NCI-H2196 (cell line): ENCODE measurements around the gene TGFBI.

Experiments
- DNase-seq: peaks from one replicate; lab custom pipeline; 2025; ENCODE audit not compliant: unreplicated experiment; lab: John Stamatoyannopoulos, UW

The TGFBI gene

DNA sequence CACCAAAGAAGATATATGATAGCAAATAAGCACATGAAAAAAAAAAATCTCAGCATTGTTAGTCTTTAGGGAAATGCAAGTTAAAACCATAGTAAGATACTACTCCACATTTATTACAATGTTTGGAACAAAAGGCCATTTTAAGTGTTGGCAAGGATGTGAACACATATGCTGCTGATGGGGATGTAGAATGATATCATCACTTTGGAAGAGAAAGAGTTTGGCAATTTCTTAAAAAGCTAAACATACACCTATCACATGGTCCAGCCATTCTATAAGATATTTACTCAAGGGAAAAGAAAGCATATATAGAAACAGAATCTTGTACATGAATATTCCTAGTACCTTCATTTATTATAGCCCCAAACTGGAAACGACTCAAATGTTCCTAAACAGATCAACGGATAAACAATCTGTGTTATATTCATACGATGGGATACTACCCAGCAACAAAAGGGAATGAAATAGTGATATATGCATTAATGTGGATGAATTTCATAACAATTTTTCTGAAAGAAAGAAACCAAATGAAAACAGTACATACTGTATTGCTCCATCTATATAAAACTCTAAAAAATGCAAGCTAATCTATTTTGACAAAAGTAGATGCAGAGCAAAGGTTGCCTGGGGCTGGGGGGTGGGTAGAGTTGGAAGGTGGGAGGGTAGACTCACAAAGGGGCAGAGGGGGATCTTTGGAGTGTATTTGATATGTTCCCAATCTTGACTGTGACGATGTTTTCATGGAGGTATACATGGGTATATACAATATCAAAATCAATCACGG lies 58.2 kb downstream of the TGFBI start:
- DNase-seq = no peak

- no peak for DNase-seq
Observed at GRCh38 chr5:136087961-136088871, 59.4 kb downstream of the TGFBI start.

DNA sequence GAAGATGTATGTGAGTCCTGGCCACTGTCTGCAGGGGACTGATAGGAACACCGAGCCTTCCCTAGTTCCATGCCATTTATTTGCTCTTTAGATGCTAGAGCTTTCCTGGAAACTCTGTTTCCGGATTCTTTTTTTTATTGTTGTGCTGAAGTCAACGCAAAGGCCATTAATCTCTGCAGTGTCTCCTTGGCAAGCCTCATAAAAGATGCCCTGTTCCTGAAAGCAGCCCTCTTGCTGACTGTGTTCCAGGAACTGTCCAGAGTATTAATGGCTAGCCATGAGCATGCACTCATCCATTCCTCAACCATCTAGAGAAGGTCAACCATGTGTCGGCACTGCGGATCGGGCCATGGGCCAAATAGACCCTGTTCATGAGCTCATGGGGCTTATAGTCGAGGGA lies 61.0 kb downstream of the TGFBI start:
- no peak for DNase-seq

DNA sequence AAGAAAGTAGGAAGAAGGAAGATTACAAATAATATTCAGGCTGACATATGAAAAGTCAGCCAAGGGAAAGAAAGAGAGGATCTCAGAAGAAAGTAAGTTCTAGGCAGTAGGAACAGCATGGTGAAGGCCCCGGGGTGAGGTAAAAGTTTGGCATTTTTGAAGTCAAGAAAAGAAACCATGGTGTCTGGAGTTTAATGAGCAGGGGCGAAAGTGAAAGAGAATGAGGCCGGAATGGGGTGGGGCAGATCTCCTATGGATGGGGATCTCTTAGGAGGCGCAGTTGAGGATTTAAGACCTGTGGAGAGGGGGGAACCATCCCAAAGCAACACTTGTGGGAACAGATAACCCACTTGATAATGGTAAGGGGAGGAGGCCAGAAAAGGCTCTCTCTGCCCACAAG lies 61.5 kb downstream of the TGFBI start:
- DNase-seq = no peak

- DNase-seq = no peak
Observed at GRCh38 chr5:136094189-136094912, 65.6 kb downstream of the TGFBI start.

- peak; percentile 71 for DNase-seq
Observed at GRCh38 chr5:136094913-136095641, 66.3 kb downstream of the TGFBI start.

- no peak for DNase-seq
Observed at GRCh38 chr5:136098176-136098575, 69.4 kb downstream of the TGFBI start.

- no peak for DNase-seq
Observed at GRCh38 chr5:136099870-136100269, 71.1 kb downstream of the TGFBI start.

GRCh38 chr5:136101884-136102283 lies 73.1 kb downstream of the TGFBI start:
- no peak for DNase-seq

DNA sequence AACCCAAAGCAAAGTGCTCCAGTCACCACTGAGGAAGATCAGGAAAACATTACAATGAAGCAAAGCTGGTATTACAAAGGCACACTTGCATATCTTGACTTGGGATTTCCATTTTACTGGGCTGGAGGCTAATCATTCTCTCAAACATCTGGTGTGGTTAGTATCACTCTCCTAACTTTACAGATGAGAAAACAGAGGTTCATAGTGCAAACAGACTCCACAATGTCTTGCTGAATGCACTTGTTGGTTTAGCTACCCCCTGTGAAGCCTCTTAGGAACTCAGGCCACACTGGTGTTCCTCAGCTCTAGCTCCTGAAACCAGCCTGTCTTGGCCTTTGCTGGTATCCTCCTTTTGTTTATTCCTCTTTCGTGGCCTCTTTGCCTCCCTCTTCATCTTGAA lies 74.3 kb downstream of the TGFBI start:
- no peak for DNase-seq

GRCh38 chr5:136104306-136104965 lies 75.6 kb downstream of the TGFBI start:
- DNase-seq = no peak

DNA sequence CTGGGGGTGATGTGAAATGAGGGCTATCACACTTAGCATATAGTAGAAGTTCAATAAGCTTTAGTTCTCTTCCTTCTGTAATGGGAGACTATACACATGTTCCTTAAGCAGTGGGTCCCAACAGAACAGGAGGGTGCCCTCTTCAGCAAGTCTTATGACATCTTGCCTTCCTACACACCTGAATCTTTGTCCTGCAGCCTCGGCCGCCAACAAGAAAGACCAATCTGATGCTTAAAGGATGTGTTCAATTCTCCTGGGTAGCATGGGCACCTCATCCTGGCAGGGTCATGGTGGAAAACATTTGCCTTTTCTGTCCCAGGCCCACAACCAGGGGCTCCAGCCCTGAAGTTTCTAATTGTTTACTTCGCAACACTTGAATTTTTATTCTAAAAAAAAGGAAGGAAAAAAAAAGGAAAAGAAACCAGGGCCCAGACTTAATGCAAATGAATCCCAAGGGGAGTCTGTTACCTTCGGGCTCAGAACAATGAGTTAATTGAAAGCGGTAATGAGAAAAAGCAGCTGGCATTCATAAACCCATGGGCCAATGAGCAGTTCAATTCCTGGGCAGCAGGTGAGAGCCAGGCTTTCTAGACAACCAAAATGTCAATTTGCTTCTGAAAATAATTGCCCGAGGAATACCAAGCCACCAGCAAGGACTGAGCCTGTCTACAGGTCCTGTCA lies 77.7 kb downstream of the TGFBI start:
- no peak for DNase-seq

GRCh38 chr5:136108180-136108611 lies 79.4 kb downstream of the TGFBI start:
- DNase-seq = no peak

GRCh38 chr5:136108766-136109165 lies 80.0 kb downstream of the TGFBI start:
- DNase-seq = no peak

DNA sequence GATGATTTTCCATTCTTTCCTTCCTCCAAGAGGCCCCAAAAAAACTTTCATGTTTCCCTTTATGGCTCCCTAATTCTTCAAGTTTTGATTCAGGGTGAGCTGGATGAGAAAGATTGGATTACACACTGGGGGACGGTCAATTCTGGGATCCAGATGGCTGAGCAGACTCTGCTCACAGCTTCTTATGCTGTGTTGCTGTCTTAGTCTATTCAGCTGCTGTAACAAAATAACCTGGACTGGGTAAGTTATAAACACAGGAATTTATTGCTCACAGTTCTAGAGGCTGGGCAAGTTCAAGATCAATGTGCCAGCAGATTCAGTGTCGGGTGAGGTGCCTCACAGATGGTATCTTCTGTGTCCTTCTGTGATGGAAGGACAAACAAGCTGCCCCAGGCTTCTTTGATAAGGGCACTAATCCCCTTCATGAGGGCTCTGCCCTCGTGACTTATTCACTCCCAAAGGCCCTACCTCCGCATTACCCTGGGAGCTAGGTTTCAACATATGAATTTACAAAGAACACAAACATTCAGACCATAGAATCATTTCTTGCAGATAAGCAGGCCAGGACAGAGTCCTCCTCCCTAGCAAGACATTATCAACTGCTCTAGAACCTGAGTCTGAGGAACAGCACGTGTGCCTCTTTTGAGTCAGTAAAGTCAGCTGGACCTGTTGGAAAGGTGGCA lies 80.8 kb downstream of the TGFBI start:
- DNase-seq = no peak
